MM.1S (cell line): ENCODE measurements around the gene RASSF4.

Experiments used
- DNase-seq: peaks from one replicate; pipeline ENCODE4 v3.0.0-alpha.2; 2015
- H2AFZ ChIP-seq: fragments of 300-600 bp; sonication (generic); 2 replicates; pipeline ENCODE4 v1.6.0; 2016; ENCODE audit warnings: antibody characterized with exemption, low read length
- H3F3A ChIP-seq: fragments of 300-600 bp; sonication (generic); 2 replicates; pipeline ENCODE4 v1.6.1; 2016; ENCODE audit warnings: mild to moderate bottlenecking, antibody characterized with exemption, low read length, moderate library complexity, mixed read lengths; ENCODE audit not compliant: insufficient read depth
- H3K27ac ChIP-seq: fragments of 300-600 bp; sonication (generic); 2 replicates; pipeline ENCODE4 v1.5.1; 2016; ENCODE audit warnings: mild to moderate bottlenecking, low read length
- H3K27me3 ChIP-seq: fragments of 300-600 bp; sonication (generic); replicated peaks from 2 replicates; pipeline ENCODE4 v1.6.0; 2016; ENCODE audit warnings: low read length; ENCODE audit not compliant: insufficient read depth
- H3K36me3 ChIP-seq: fragments of 300-600 bp; sonication (generic); replicated peaks from 2 replicates; pipeline ENCODE4 v1.6.1; 2016; ENCODE audit warnings: mild to moderate bottlenecking, low read length, mixed read lengths; ENCODE audit not compliant: insufficient read depth
- H3K4me1 ChIP-seq: fragments of 300-600 bp; sonication (generic); 2 replicates; pipeline ENCODE4 v1.6.1; 2016; ENCODE audit warnings: low read length, mixed read lengths
- H3K4me2 ChIP-seq: fragments of 300-600 bp; sonication (generic); 2 replicates; pipeline ENCODE4 v1.6.0; 2016; ENCODE audit warnings: low read depth, low read length
- H3K4me3 ChIP-seq: fragments of 300-600 bp; sonication (generic); 2 replicates; pipeline ENCODE4 v1.5.1; 2016; ENCODE audit warnings: low read length, mixed read lengths
- H3K79me2 ChIP-seq: fragments of 300-600 bp; sonication (generic); 2 replicates; pipeline ENCODE4 v1.6.1; 2016; ENCODE audit warnings: mixed run types, low read length, mixed read lengths
- H3K9ac ChIP-seq: fragments of 300-600 bp; sonication (generic); 2 replicates; pipeline ENCODE4 v1.6.1; 2016; ENCODE audit warnings: low read length, mixed read lengths
- H3K9me2 ChIP-seq: fragments of 300-600 bp; sonication (generic); replicated peaks from 2 replicates; pipeline ENCODE4 v1.6.1; 2016; ENCODE audit warnings: mild to moderate bottlenecking, low read length, mixed read lengths; ENCODE audit not compliant: insufficient read depth
- H3K9me3 ChIP-seq: fragments of 300-600 bp; sonication (generic); replicated peaks from 2 replicates; pipeline ENCODE4 v1.6.1; 2016; ENCODE audit warnings: mild to moderate bottlenecking, low read length, mixed read lengths; ENCODE audit not compliant: insufficient read depth
- H4K20me1 ChIP-seq: fragments of 300-600 bp; sonication (generic); 2 replicates; pipeline ENCODE4 v1.6.1; 2016; ENCODE audit warnings: mild to moderate bottlenecking, low read length, moderate library complexity, mixed read lengths; ENCODE audit not compliant: insufficient read depth
- CTCF ChIP-seq: fragments of 300-600 bp; sonication (generic); IDR thresholded peaks from 2 replicates; pipeline ENCODE4 v1.5.1; 2016; ENCODE audit warnings: antibody characterized with exemption, low read length, mixed read lengths
- EZH2 ChIP-seq: fragments of 300-600 bp; sonication (generic); optimal IDR thresholded peaks from 2 replicates; pipeline ENCODE3; 2017; ENCODE audit warnings: low read depth, mild to moderate bottlenecking, antibody characterized with exemption, low read length, mixed read lengths
- EZH2phosphoT487 ChIP-seq: fragments of 300-600 bp; sonication (generic); IDR thresholded peaks from 2 replicates; pipeline ENCODE4 v1.6.1; 2018; ENCODE audit warnings: antibody characterized with exemption, low read length

RASSF4 gene

GRCh38 chr10:45000138-45000751 is 40.6 kb downstream of the RASSF4 start:
- Histone ChIP-seq H3K4me2 (peak overlapping the region; percentile 66), H3K9ac (peak overlapping the region; percentile 78), H3K79me2 (peaks cover 38% of the 10 kb centered on the region), H3K36me3 (no peaks in the 10 kb centered on the region; the same call in 1 of the 2 replicates), H3K9me2 (no peaks in the 10 kb centered on the region), H3K27me3 (no peaks in the 10 kb centered on the region), H3K4me3 (peak overlapping the region; percentile 57), H3K27ac (peak overlapping the region; percentile 78; the same call in 1 of the 2 replicates), H2AFZ (peak overlapping the region; percentile 91), H3F3A (peaks cover 27% of the 10 kb centered on the region), H4K20me1 (no peaks in the 10 kb centered on the region), H3K4me1 (peaks cover 14% of the 10 kb centered on the region), H3K9me3 (no peaks in the 10 kb centered on the region)
- no peak for TF ChIP-seq EZH2
- DNase-seq = no peak

GRCh38 chr10:45000752-45001380 is 41.3 kb downstream of the RASSF4 start, which contains the start of gene ZNF22:
TSS of gene ZNF22 (plus strand) at chr10:45000923. CDS start at chr10:45003369, 2,446 bp downstream.
- Histone ChIP-seq H3K36me3 (no peaks in the 10 kb centered on the region; the same call in none of the 2 replicates), H3K9ac (peak within 1 kb of the TSS; percentile 78), H3F3A (peaks cover 21% of the 10 kb centered on the region), H3K4me1 (peaks cover 7% of the 10 kb centered on the region), H3K27ac (peak within 1 kb of the TSS; percentile 78), H3K27me3 (no peaks in the 10 kb centered on the region), H4K20me1 (no peaks in the 10 kb centered on the region), H3K79me2 (peaks cover 38% of the 10 kb centered on the region), H3K4me2 (peak within 1 kb of the TSS; percentile 82), H3K9me2 (no peaks in the 10 kb centered on the region), H3K9me3 (no peaks in the 10 kb centered on the region), H3K4me3 (peak within 1 kb of the TSS; percentile 70), H2AFZ (peak within 1 kb of the TSS; percentile 91)
- DNase-seq = peak; percentile 69
- no peak for TF ChIP-seq EZH2phosphoT487
- TF ChIP-seq CTCF = no peak
- TF ChIP-seq EZH2 = no peak

- Histone ChIP-seq H3K4me1 (peaks cover under 1% of the 10 kb centered on the region; the same call in 1 of the 2 replicates), H3K27ac (peak overlapping the region; percentile 78), H3K9me3 (no peaks in the 10 kb centered on the region), H3K9ac (peak overlapping the region; percentile 78), H3K79me2 (peaks cover 38% of the 10 kb centered on the region), H2AFZ (peak overlapping the region; percentile 69; the same call in 1 of the 2 replicates), H3K4me2 (peak overlapping the region; percentile 82), H3K9me2 (no peaks in the 10 kb centered on the region), H3K4me3 (peak overlapping the region; percentile 70), H3K27me3 (no peaks in the 10 kb centered on the region), H3F3A (peaks cover 15% of the 10 kb centered on the region; the same call in 1 of the 2 replicates), H3K36me3 (no peaks in the 10 kb centered on the region; the same call in none of the 2 replicates), H4K20me1 (no peaks in the 10 kb centered on the region)
- TF ChIP-seq CTCF (peak; percentile 32), EZH2 (no peak)
- peak; percentile 75 for DNase-seq
Measured at GRCh38 chr10:45001381-45002148, 42.0 kb downstream of the RASSF4 start.
